HUES48 (cell line): ENCODE measurements around the gene PCSK4.

Experiments
- H3K27ac ChIP-seq: one replicate; pipeline ENCODE4 v1.7.0; 2013; ENCODE audit warnings: low read depth, low read length, inconsistent platforms
- H3K27me3 ChIP-seq: 2 replicates; pipeline ENCODE4 v1.6.1; 2013; ENCODE audit warnings: mild to moderate bottlenecking, low read length; ENCODE audit not compliant: control insufficient read depth, insufficient read depth
- H3K36me3 ChIP-seq: 2 replicates; pipeline ENCODE4 v1.6.1; 2013; ENCODE audit warnings: low read length; ENCODE audit not compliant: control insufficient read depth, insufficient read depth
- H3K4me1 ChIP-seq: 2 replicates; pipeline ENCODE4 v1.6.1; 2013; ENCODE audit warnings: mild to moderate bottlenecking, low read length; ENCODE audit not compliant: control insufficient read depth, insufficient read depth
- H3K4me3 ChIP-seq: 2 replicates; pipeline ENCODE4 v1.5.1; 2013; ENCODE audit warnings: mild to moderate bottlenecking, low read depth, low read length
- H3K9ac ChIP-seq: 2 replicates; pipeline ENCODE4 v1.6.1; 2013; ENCODE audit warnings: mild to moderate bottlenecking, low read depth, low read length, moderate library complexity
- H3K9me3 ChIP-seq: 2 replicates; pipeline ENCODE4 v1.6.1; 2013; ENCODE audit warnings: low read length; ENCODE audit not compliant: control insufficient read depth, insufficient read depth

Gene PCSK4

GRCh38 chr19:1466018-1466460, 24.1 kb downstream of the PCSK4 start:
- H3K4me1 ChIP-seq: peaks cover 3% of the 10 kb centered on the region; the same call in 1 of the 2 replicates
- H3K36me3 ChIP-seq: no peaks in the 10 kb centered on the region
- no peak overlapping the region for H3K27ac ChIP-seq
- H3K4me3 ChIP-seq: no peak overlapping the region
- H3K9ac ChIP-seq: no peak overlapping the region
- H3K9me3 ChIP-seq: no peaks in the 10 kb centered on the region
- H3K27me3 ChIP-seq: peaks cover 69% of the 10 kb centered on the region

DNA sequence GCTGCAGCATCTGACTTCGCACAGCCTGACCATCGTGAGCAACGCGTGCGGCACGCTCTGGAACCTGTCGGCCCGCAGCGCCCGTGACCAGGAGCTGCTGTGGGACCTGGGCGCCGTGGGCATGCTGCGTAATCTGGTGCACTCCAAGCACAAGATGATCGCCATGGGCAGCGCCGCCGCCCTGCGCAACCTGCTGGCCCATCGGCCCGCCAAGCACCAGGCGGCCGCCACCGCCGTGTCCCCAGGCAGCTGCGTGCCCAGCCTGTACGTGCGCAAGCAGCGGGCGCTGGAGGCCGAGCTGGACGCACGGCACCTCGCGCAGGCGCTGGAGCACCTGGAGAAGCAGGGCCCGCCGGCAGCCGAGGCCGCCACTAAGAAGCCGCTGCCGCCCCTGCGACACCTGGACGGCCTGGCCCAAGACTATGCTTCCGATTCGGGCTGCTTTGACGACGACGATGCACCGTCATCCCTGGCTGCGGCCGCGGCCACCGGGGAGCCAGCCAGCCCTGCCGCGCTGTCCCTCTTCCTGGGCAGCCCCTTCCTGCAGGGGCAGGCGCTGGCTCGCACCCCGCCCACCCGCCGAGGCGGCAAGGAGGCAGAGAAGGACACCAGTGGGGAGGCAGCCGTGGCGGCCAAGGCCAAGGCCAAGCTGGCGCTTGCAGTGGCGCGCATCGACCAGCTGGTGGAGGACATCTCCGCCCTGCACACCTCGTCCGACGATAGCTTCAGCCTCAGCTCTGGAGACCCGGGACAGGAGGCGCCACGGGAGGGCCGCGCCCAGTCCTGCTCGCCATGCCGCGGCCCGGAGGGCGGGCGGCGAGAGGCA, 24.7 kb downstream of the PCSK4 start:
- Histone ChIP-seq H3K4me1 (no peaks in the 10 kb centered on the region), H3K27ac (no peak overlapping the region), H3K9ac (no peak overlapping the region), H3K4me3 (no peak overlapping the region), H3K36me3 (no peaks in the 10 kb centered on the region), H3K9me3 (no peaks in the 10 kb centered on the region), H3K27me3 (peaks cover 63% of the 10 kb centered on the region)

DNA sequence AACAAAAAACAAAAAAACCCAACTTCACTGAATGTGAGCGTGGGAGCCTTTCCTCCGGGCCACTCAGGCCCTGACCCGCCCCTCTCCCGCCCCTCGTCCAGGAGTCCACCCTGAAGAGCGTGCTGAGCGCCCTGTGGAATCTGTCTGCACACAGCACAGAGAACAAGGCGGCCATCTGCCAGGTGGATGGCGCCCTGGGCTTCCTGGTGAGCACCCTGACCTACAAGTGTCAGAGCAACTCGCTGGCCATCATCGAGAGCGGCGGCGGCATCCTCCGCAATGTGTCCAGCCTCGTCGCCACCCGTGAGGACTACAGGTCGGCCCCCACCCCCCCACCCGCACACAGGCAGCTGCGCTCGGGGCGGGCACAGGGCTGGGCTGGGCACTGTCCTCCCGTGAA, 28.3 kb downstream of the PCSK4 start:
- peaks cover 35% of the 10 kb centered on the region for H3K27me3 ChIP-seq
- H3K4me1 ChIP-seq: no peaks in the 10 kb centered on the region
- no peaks in the 10 kb centered on the region for H3K36me3 ChIP-seq
- no peak overlapping the region for H3K9ac ChIP-seq
- H3K27ac ChIP-seq: no peak overlapping the region
- no peak overlapping the region for H3K4me3 ChIP-seq
- no peaks in the 10 kb centered on the region for H3K9me3 ChIP-seq

DNA sequence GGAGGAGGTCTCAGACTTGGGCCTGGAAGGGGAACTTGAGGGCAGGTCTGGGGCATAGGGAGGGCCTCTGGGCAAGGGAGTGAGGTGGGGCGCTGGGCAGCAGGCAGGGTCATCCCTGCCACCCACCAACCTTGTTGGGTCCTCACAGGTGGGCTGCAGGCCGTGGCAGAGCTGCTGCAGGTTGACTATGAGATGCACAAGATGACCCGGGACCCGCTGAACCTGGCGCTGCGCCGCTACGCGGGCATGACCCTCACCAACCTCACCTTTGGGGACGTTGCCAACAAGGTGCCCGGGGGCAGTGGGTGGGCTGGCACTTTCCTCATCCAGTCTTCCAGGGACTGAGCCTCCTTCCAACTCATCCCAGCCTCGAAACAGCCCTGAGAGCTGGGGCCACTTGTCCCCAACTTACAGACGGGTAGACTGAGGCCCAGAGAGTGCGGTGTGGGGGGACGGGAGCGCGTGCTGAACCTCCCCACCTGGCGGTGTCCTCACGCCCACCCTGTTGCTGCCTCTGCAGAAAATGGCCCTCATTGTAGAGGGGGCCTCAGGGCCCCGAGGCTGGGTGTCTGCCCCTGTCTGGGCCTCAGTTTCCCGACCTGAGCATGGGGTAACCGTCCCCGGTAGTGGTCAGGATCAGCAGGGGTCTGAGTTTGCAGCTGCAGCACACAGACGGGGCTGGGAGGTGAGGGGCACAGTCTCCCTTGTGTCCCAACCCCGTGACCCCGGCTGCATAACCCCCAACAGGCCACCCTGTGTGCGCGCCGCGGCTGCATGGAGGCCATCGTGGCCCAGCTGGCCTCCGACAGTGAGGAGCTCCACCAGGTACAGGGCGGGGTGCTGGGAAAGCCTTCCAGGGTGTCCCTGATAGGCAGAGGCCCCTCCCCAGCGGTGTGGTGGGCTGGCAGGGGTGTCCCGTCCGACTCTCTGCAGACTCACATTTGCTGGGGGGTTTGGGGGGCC, 29.8 kb downstream of the PCSK4 start:
- Histone ChIP-seq H3K27me3 (peaks cover 26% of the 10 kb centered on the region), H3K36me3 (no peaks in the 10 kb centered on the region), H3K9me3 (no peaks in the 10 kb centered on the region), H3K9ac (no peak overlapping the region), H3K4me3 (no peak overlapping the region), H3K27ac (no peak overlapping the region), H3K4me1 (no peaks in the 10 kb centered on the region)

DNA sequence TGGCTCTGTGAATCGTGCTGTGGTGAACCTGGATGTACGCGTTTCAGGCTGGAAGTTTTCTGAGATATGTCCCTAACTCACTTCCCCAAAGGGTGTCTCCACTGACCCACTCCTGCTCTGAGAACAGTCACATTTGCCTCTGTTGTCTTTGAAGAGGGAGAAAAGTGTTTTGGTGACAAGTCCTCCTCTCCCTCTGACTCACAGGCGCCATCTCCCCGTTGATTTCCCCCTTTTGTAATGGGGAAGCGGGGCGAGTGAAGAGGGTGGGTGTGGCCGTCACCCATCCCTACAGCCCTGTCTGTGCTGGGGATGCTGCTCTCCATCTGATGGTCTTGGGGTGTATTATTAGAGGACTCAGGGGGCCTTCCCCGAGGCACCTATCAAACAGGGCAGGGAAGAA, 30.7 kb downstream of the PCSK4 start:
- Histone ChIP-seq H3K4me1 (no peaks in the 10 kb centered on the region), H3K9me3 (no peaks in the 10 kb centered on the region), H3K27ac (no peak overlapping the region), H3K9ac (no peak overlapping the region), H3K4me3 (no peak overlapping the region), H3K36me3 (no peaks in the 10 kb centered on the region), H3K27me3 (peaks cover 18% of the 10 kb centered on the region)

- no peak overlapping the region for H3K9ac ChIP-seq
- no peaks in the 10 kb centered on the region for H3K4me1 ChIP-seq
- H3K27me3 ChIP-seq: peaks cover 19% of the 10 kb centered on the region
- no peak overlapping the region for H3K4me3 ChIP-seq
- no peaks in the 10 kb centered on the region for H3K36me3 ChIP-seq
- H3K27ac ChIP-seq: no peak overlapping the region
- no peaks in the 10 kb centered on the region for H3K9me3 ChIP-seq
These were observed 32.3 kb downstream of the PCSK4 start for GRCh38 chr19:1457892-1458291.

DNA sequence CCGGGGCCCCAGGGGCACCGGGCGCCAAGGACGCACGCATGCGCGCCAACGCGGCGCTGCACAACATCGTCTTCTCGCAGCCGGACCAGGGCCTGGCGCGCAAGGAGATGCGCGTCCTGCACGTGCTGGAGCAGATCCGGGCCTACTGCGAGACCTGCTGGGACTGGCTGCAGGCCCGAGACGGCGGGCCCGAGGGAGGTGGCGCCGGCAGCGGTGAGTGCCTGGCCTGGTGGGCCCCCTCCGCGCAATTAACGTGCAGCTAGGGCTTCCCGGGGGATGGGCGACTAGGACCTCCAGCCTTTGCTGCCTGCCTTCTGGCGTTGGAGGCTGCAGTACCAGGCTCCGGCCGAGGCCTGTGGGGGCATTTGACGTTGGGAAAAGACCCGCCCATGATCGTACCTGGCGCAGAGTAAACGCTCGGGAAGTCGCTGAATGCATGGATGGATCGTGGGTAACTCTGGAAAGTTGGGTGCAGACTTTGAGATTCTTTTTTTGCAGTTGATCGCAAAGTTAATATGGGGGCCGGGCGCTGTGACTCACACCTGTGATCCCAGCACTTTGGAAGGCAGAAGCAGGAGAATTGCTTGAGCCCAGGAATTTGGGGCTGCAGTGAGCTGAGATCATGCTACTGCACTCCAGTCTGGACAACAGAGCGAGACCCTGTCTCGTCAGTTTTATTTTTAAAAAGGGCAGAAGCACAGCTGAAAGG, 33.0 kb downstream of the PCSK4 start:
- H3K9ac ChIP-seq: no peak overlapping the region
- peaks cover 27% of the 10 kb centered on the region for H3K27me3 ChIP-seq

DNA sequence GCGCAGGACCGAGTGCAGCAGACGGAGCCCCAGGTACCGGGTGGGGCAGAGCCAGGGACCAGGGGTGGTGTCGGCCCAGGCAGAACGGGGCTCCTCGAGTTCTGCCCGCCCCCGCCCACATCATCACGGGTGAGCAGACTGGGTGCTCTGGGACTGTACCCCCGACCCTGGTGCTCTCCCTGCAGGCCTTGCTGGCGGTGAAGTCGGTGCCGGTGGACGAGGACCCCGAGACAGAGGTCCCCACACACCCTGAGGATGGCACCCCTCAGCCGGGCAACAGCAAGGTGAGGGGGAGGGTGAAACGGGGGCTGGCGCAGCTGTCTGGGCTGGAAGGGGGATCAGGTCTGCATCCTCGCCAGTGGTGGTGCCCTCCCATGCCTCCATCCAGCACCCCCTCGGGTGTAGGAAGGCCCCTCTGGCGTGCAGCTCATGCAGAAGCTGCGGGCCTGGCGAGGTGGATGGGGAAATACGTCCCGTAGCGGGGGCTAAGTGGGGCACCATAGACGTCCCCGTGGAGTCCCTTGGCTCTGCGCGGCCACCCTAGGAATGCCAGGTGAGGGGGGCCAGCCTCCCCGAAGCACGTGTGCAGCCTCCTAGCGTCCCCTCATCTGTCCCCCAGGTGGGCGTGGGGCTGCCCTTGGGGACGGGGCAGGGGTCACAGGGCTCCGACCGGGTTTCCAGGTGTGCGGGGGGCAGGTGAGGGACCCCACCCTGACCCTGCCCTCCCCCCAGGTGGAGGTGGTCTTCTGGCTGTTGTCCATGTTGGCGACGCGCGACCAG, 33.8 kb downstream of the PCSK4 start:
- H3K9ac ChIP-seq: no peak overlapping the region
- H3K27me3 ChIP-seq: peaks cover 31% of the 10 kb centered on the region
- H3K4me3 ChIP-seq: no peak overlapping the region
- no peak overlapping the region for H3K27ac ChIP-seq
- H3K4me1 ChIP-seq: peaks cover 5% of the 10 kb centered on the region; the same call in 1 of the 2 replicates
- H3K36me3 ChIP-seq: no peaks in the 10 kb centered on the region
- no peaks in the 10 kb centered on the region for H3K9me3 ChIP-seq

More for the DNA sequence above, 33.0 kb downstream of the PCSK4 start:
- H3K27ac ChIP-seq: no peak overlapping the region
- H3K4me3 ChIP-seq: no peak overlapping the region
- peaks cover 4% of the 10 kb centered on the region; the same call in 1 of the 2 replicates for H3K4me1 ChIP-seq
- no peaks in the 10 kb centered on the region for H3K9me3 ChIP-seq
- H3K36me3 ChIP-seq: no peaks in the 10 kb centered on the region

DNA sequence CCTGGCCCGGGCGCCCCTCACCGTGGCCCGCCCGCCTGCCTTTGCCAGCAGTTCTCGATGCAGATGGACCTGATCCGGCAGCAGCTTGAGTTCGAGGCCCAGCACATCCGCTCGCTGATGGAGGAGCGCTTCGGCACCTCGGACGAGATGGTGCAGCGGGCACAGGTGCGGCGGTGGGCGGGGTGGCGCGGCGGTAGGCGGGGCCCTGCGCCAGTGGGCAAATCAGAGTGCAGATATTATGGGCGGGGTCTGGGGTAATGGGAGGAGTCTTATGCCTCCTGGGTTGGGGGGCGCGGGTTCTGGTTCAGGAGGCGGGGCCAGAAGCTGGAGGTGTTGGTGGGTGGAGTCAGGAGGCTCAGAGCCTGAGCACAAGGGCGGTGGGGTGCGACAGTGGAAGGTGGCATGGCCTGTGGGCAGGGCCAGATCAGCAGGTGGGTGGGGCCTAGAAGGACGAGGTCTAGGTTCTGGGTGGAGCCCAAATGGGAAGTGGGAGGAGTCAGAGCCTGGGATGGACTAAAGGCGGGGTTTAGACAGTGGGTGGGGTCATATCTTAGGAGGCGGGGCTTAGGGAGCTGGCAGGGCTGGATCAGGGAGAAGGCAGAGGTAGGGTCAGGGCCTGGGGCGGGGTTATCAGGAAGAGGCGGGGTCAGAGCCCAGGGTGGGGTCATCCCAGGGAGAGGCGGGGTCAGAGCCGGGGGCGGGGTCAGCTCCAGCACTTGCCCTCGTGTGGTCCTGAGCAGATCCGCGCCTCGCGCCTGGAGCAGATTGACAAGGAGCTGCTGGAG, 34.6 kb downstream of the PCSK4 start:
- Histone ChIP-seq H3K36me3 (no peaks in the 10 kb centered on the region), H3K4me3 (peak overlapping the region; percentile 35; the same call in 1 of the 2 replicates), H3K4me1 (peaks cover 5% of the 10 kb centered on the region; the same call in 1 of the 2 replicates), H3K9ac (no peak overlapping the region), H3K27ac (no peak overlapping the region), H3K27me3 (peaks cover 39% of the 10 kb centered on the region), H3K9me3 (no peaks in the 10 kb centered on the region)
